CD8-positive, alpha-beta memory T cell (primary cell): ENCODE results near the gene HMMR. TPM values are rescaled to one million over a fixed set of nuclear protein-coding genes. Genes with fewer than 3 reads are reported as not detected.
"Not testable (repeated sequence)": the region's sequence is repeated elsewhere in the genome, so short reads cannot be mapped to it uniquely, and the experiment has no call there.

Source experiments
- CTCF ChIA-PET: fragments of 350-600 bp; sonication (Branson Sonifier 250); formaldehyde crosslinking; loops from one replicate; lab custom pipeline; 2021; ENCODE audit warnings: antibody characterized with exemption; lab: Charles Lee
- POLR2A ChIA-PET: fragments of 350-600 bp; sonication (Branson Sonifier 250); formaldehyde crosslinking; loops from one replicate; lab custom pipeline; 2021; ENCODE audit warnings: antibody characterized with exemption; lab: Charles Lee
- DNase-seq, 5 donors: peaks; one replicate each; pipeline versions ENCODE4 v3.0.0 to v3.0.0-alpha.2; 2020 to 2022; ENCODE audit warnings: mixed read lengths in 1 of 5
- H3K27ac ChIP-seq: one replicate; pipeline ENCODE4 v1.7.0; 2013; ENCODE audit warnings: low read depth, mild to moderate bottlenecking, low read length, moderate library complexity
- H3K27me3 ChIP-seq: 2 replicates; pipeline ENCODE4 v1.7.0; 2013; ENCODE audit warnings: low read length, mild to moderate bottlenecking; ENCODE audit not compliant: insufficient read depth, poor library complexity, severe bottlenecking
- H3K36me3 ChIP-seq: 2 replicates; pipeline ENCODE4 v1.7.0; 2013; ENCODE audit warnings: mild to moderate bottlenecking, low read length, moderate library complexity; ENCODE audit not compliant: insufficient read depth
- H3K4me1 ChIP-seq: 2 replicates; pipeline ENCODE4 v1.7.0; 2013; ENCODE audit warnings: mild to moderate bottlenecking, low read length, moderate library complexity; ENCODE audit not compliant: insufficient read depth
- H3K4me3 ChIP-seq: 2 replicates; pipeline ENCODE4 v1.7.0; 2013; ENCODE audit warnings: mild to moderate bottlenecking, low read length
- H3K9me3 ChIP-seq: 2 replicates; pipeline ENCODE4 v1.7.0; 2013; ENCODE audit warnings: mild to moderate bottlenecking, low read length
- H3K27ac Mint-ChIP-seq, 8 donors: one replicate each; pipeline ENCODE4 v1.8.0; 2020 to 2021; ENCODE audit warnings: mixed read lengths in 8 of 8, mild to moderate bottlenecking in 6 of 8, inconsistent platforms in 3 of 8, moderate library complexity in 3 of 8
- H3K27me3 Mint-ChIP-seq, 2 donors: one replicate each; pipeline ENCODE4 v1.8.0; 2020 to 2021; ENCODE audit warnings: mixed read lengths in 2 of 2, mild to moderate bottlenecking in 1 of 2, moderate library complexity in 1 of 2
- H3K36me3 Mint-ChIP-seq, 3 donors: one replicate each; pipeline ENCODE4 v1.8.0; 2020 to 2021; ENCODE audit warnings: mixed read lengths in 3 of 3, inconsistent platforms in 1 of 3, mild to moderate bottlenecking in 1 of 3
- H3K4me1 Mint-ChIP-seq, 3 donors: one replicate each; pipeline ENCODE4 v1.8.0; 2020 to 2021; ENCODE audit warnings: mixed read lengths in 3 of 3, inconsistent platforms in 1 of 3, mild to moderate bottlenecking in 1 of 3
- H3K4me3 Mint-ChIP-seq, 7 donors: one replicate each; pipeline ENCODE4 v1.8.0; 2020 to 2021; ENCODE audit warnings: mixed read lengths in 7 of 7, mild to moderate bottlenecking in 6 of 7, moderate library complexity in 4 of 7, inconsistent platforms in 2 of 7
- H3K9me3 Mint-ChIP-seq, 5 donors: one replicate each; pipeline ENCODE4 v1.8.0; 2020 to 2022; ENCODE audit warnings: mixed read lengths in 5 of 5, mild to moderate bottlenecking in 3 of 5, moderate library complexity in 2 of 5, inconsistent platforms in 1 of 5
- polyA plus RNA-seq: library from polyadenylated mRNA; unstranded; fragments of 300-500 nt; fragmentation: Illumina TruSeq; gene quantifications from one replicate; pipeline ENCODE4 v1.2.3, GENCODE V29; 2021
- total RNA-seq, 2 experiments: library from RNA; stranded (reverse); gene quantifications; one replicate each; pipeline ENCODE4 v1.2.3, GENCODE V29; 2021

The HMMR gene
- total and polyA plus RNA-seq, 3 experiments from 2014 or later = 0.18 to 43.8 (median 40.6) TPM

DNA sequence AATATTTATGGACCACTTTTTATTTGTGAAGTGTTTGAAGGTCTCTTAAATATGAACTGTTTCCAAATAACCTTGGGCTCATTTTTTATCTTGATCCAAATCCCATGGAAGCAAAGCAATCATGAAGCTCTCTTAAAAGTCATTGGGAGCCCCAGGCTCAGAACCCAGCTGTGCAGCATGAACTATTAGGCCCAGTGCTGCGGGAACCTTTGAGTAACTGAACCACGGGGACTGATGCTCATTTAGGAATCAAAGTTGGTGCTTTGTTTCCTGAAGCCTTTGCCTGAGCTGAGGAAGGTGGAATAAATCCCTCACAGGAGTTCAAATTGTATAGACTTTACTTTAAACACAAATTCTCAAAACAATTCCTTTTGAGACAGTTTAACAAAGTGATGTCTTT lies 72.8 kb downstream of the HMMR start:
- H3K4me1 Mint-ChIP-seq = peaks cover 0 to 8% (median 0%) of the 10 kb centered on the region in 3 donors
- H3K36me3 Mint-ChIP-seq = peaks cover 0 to 5% (median 0%) of the 10 kb centered on the region in 3 donors
- Histone ChIP-seq H3K27me3 (no peaks in the 10 kb centered on the region), H3K27ac (no peak overlapping the region), H3K4me1 (no peaks in the 10 kb centered on the region), H3K9me3 (no peaks in the 10 kb centered on the region), H3K4me3 (no peak overlapping the region), H3K36me3 (no peaks in the 10 kb centered on the region)
- no peak overlapping the region for H3K4me3 Mint-ChIP-seq
- peaks cover 0 to 3% (median 0%) of the 10 kb centered on the region in 5 donors for H3K9me3 Mint-ChIP-seq
- POLR2A ChIA-PET = no interaction called here
- DNase-seq = no peak
- H3K27ac Mint-ChIP-seq = no peak overlapping the region
- H3K27me3 Mint-ChIP-seq = peaks cover 3 to 14% of the 10 kb centered on the region in 2 donors
- CTCF ChIA-PET = no interaction called here

DNA sequence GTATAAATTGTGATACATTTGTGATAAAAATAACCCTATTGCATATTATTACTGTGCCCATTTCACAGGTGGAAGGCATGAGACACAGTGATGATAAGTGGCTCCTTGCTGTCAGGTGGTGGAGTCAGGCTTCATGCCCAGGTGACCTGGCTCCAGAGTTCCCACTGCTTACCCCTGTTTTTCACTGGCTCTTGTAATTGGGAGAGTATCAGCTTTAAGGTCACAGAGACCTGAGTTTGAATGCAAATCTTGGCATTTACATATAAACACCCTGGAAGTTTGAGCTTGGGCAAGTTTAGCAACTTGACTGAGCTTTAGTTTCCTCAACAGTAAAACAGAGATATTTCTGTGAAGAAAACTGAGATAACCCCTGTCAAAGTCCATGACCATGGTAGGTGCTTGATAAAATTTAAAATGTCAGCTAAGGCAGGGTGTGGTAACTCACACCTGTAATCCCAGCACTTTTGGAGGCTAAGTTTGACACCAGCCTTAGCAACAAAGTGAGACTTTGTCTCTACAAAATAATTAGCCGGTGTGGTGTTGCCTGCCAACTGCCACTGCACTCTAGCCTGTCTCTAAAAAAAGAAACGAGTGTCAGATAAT lies 74.2 kb downstream of the HMMR start:
- Mint-ChIP-seq H3K9me3 (peaks cover 0 to 3% (median 2%) of the 10 kb centered on the region in 5 donors), H3K4me1 (peaks cover 0 to 8% (median 0%) of the 10 kb centered on the region in 3 donors), H3K4me3 (no peak overlapping the region), H3K27me3 (peaks cover 3 to 25% of the 10 kb centered on the region in 2 donors), H3K36me3 (peaks cover 0 to 5% (median 0%) of the 10 kb centered on the region in 3 donors), H3K27ac (no peak overlapping the region)
- H3K4me3 ChIP-seq = no peak overlapping the region
- H3K4me1 ChIP-seq = no peaks in the 10 kb centered on the region
- H3K9me3 ChIP-seq = no peaks in the 10 kb centered on the region
- POLR2A ChIA-PET = no interaction called here
- DNase-seq = no peak
- no peaks in the 10 kb centered on the region for H3K36me3 ChIP-seq
- CTCF ChIA-PET = interaction anchor here (1.1 kb wide), 1 partner anchor 12 kb away, joined by 4 read pairs; no protein-coding TSS in a partner anchor
- H3K27me3 ChIP-seq = no peaks in the 10 kb centered on the region
- no peak overlapping the region for H3K27ac ChIP-seq

DNA sequence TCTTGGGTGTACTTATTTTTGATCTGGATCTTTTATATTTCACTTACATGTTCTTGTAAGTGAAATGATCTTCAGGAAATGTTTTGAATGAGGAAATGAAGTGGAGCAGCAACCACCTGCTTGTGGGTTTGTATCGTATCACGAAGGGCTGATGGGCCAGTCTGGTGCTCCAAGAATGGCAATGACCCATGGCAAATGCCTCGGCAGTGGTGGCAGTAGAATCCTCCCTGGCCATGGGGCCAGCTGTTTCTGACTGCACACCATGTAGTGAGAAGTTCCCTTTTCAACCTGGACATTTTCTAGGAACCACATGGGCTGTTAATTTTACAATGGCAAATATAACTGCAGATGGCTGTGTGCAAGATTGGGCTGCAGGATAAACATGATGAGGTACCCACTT lies 74.9 kb downstream of the HMMR start:
- Mint-ChIP-seq H3K9me3 (peaks cover 0 to 3% (median 2%) of the 10 kb centered on the region in 5 donors), H3K27me3 (peaks cover 6 to 29% of the 10 kb centered on the region in 2 donors), H3K4me1 (peaks cover 0 to 8% (median 0%) of the 10 kb centered on the region in 3 donors), H3K27ac (no peak overlapping the region), H3K36me3 (peaks cover 0 to 5% (median 0%) of the 10 kb centered on the region in 3 donors), H3K4me3 (no peak overlapping the region)
- Histone ChIP-seq H3K27ac (no peak overlapping the region), H3K9me3 (no peaks in the 10 kb centered on the region), H3K4me1 (no peaks in the 10 kb centered on the region), H3K36me3 (no peaks in the 10 kb centered on the region), H3K27me3 (no peaks in the 10 kb centered on the region), H3K4me3 (no peak overlapping the region)
- POLR2A ChIA-PET = no interaction called here
- no peak for DNase-seq
- CTCF ChIA-PET = interaction anchor here (1.1 kb wide), 1 partner anchor 13 kb away, joined by 4 read pairs; no protein-coding TSS in a partner anchor

DNA sequence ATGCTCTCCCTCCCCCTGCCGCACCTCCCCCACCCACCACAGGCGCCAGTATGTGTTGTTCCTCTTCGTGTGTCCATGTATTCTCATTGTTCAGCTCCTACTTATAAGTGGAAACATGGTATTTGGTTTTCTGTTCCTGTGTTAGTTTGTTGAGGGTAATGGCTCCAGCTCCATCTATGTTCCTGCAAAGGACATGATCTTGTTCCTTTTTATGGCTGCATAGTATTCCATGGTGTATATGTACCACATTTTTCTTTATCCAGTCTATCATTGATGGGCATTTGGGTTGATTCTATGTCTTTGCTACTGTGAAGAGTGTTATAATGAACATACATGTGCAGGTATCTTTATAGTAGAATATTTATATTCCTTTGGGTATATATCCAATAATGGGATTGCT lies 76.0 kb downstream of the HMMR start:
- POLR2A ChIA-PET, H3K9me3 Mint-ChIP-seq, H3K9me3 ChIP-seq, H3K27me3 ChIP-seq, DNase-seq, CTCF ChIA-PET, H3K4me3 ChIP-seq, H3K36me3 Mint-ChIP-seq, H3K36me3 ChIP-seq, H3K4me3 Mint-ChIP-seq, H3K4me1 ChIP-seq, H3K4me1 Mint-ChIP-seq, H3K27ac Mint-ChIP-seq, H3K27ac ChIP-seq: not testable (repeated sequence)
- H3K27me3 Mint-ChIP-seq = peaks cover 10 to 41% of the 10 kb centered on the region in 2 donors

DNA sequence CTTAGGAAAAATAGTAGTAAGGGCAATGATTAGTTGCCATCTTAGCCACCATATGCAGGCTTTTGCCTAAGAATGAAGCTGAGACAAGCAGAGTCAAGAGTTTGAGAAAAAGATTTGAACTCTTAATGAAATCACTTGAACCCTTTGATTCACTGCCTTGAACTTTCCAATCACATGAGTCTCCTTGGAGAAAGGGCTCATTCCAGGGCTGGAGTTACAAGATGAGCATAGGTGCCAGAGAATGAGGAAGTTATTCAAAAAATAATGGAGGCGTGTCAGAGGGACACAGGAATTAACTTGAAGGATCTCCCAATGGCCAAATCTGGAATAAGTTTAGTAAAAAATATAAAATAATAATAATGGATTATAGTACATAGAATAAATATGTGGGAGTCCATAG lies 80.3 kb downstream of the HMMR start:
- Mint-ChIP-seq H3K36me3 (peaks cover 0 to 5% (median 0%) of the 10 kb centered on the region in 3 donors), H3K27me3 (peaks cover 10 to 52% of the 10 kb centered on the region in 2 donors), H3K27ac (no peak overlapping the region), H3K9me3 (peaks cover 0 to 3% (median 2%) of the 10 kb centered on the region in 5 donors), H3K4me3 (no peak overlapping the region), H3K4me1 (peaks cover 0 to 2% (median 0%) of the 10 kb centered on the region in 3 donors)
- Histone ChIP-seq H3K27me3 (no peaks in the 10 kb centered on the region), H3K36me3 (no peaks in the 10 kb centered on the region), H3K4me3 (no peak overlapping the region), H3K9me3 (no peaks in the 10 kb centered on the region), H3K27ac (no peak overlapping the region), H3K4me1 (no peaks in the 10 kb centered on the region)
- CTCF ChIA-PET = no interaction called here
- no peak for DNase-seq
- POLR2A ChIA-PET = no interaction called here

Other genes starting within 250 kb of the HMMR start
- gene CCNG1, start 23.0 kb upstream of the HMMR start, total RNA-seq = 10 to 100 TPM; 77.8 to 90.9 TPM
- gene CCNG1, start 23.0 kb upstream of the HMMR start, polyA plus RNA-seq = 104 TPM
- 10 to 100 TPM; 31.3 to 36.2 TPM for gene NUDCD2, start 530 bp upstream of the HMMR start, total RNA-seq
- gene NUDCD2, start 530 bp upstream of the HMMR start, polyA plus RNA-seq = 52.5 TPM
- gene MAT2B, start 45.0 kb downstream of the HMMR start, total RNA-seq = 100 to 1,000 TPM; 101 to 102 TPM
- 288 TPM for gene MAT2B, start 45.0 kb downstream of the HMMR start, polyA plus RNA-seq